ENCODE measurements around the gene VARS2. TPM values are rescaled to one million over a fixed set of nuclear protein-coding genes. Genes with fewer than 3 reads are reported as not detected.
A peak's percentile ranks its signal among the peaks of the same experiment; 100 is the strongest.

Gene VARS2
- total RNA-seq, 1 experiment from 2014 or later: 68.2 TPM

- H3K18ac ChIP-seq (ENCODE audit: insufficient read length, low read depth, low read length): no peak overlapping the region
- no peak overlapping the region for H3K4ac ChIP-seq (ENCODE audit: low read depth, low read length)
- no peak overlapping the region for H4K5ac ChIP-seq (ENCODE audit: insufficient read length, low read depth, low read length)
- Mint-ChIP-seq H3K4me3 (no peak overlapping the region), H3K27ac (peak overlapping the region in 1 of 3 experiments; percentile 80; a peak in 1 of 7 replicates), H3K27me3 (ENCODE audit: low read depth) (no peaks in the 10 kb centered on the region), H3K4me1 (peaks cover 12 to 17% of the 10 kb centered on the region in 2 experiments), H3K36me3 (ENCODE audit: insufficient read depth in 1 of 3, low read depth in 3 of 3) (peaks cover 49 to 91% (median 86%) of the 10 kb centered on the region in 3 experiments), H3K9me3 (no peaks in the 10 kb centered on the region)
- H2BK120ac ChIP-seq (ENCODE audit: low read depth, low read length, poor library complexity, severe bottlenecking): no peak overlapping the region
- no peaks in the 10 kb centered on the region for H3K23me2 ChIP-seq (ENCODE audit: insufficient read length, low read depth, low read length, poor library complexity, severe bottlenecking)
- H3K9me3 ChIP-seq (ENCODE audit: control insufficient read depth, low read depth, low read length): no peaks in the 10 kb centered on the region
- no peak overlapping the region for H4K91ac ChIP-seq (ENCODE audit: insufficient read length, low read depth, low read length)
- H3K4me1 ChIP-seq (ENCODE audit: insufficient read depth, low read length): no peaks in the 10 kb centered on the region
- H3K79me1 ChIP-seq (ENCODE audit: insufficient read depth, low read depth, low read length, poor library complexity, severe bottlenecking): no peaks in the 10 kb centered on the region
- no peak overlapping the region for H2BK15ac ChIP-seq (ENCODE audit: low read depth, low read length)
- H3K27me3 ChIP-seq (ENCODE audit: insufficient read depth, low read length): no peaks in the 10 kb centered on the region
- H3K4me2 ChIP-seq (ENCODE audit: insufficient read depth, insufficient read length, low read length): no peak overlapping the region
- TF ChIP-seq, protein P1, sequence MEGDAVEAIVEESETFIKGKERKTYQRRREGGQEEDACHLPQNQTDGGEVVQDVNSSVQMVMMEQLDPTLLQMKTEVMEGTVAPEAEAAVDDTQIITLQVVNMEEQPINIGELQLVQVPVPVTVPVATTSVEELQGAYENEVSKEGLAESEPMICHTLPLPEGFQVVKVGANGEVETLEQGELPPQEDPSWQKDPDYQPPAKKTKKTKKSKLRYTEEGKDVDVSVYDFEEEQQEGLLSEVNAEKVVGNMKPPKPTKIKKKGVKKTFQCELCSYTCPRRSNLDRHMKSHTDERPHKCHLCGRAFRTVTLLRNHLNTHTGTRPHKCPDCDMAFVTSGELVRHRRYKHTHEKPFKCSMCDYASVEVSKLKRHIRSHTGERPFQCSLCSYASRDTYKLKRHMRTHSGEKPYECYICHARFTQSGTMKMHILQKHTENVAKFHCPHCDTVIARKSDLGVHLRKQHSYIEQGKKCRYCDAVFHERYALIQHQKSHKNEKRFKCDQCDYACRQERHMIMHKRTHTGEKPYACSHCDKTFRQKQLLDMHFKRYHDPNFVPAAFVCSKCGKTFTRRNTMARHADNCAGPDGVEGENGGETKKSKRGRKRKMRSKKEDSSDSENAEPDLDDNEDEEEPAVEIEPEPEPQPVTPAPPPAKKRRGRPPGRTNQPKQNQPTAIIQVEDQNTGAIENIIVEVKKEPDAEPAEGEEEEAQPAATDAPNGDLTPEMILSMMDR (conservative IDR thresholded peaks at IDR 0.05): no peak
- DNase-seq: no peak
- H3K23ac ChIP-seq (ENCODE audit: insufficient read length, low read depth, low read length): no peak overlapping the region
- no CpG with 5 or more reads among the region's 10 CpGs for WGBS (ENCODE audit: extremely low coverage, insufficient read length, low lambda C conversion rate)
- H2AK5ac ChIP-seq (ENCODE audit: insufficient read length, low read length): no peak overlapping the region
- H3T11ph ChIP-seq (ENCODE audit: low read length): no peak overlapping the region
- no peaks in the 10 kb centered on the region for H3K79me2 ChIP-seq (ENCODE audit: insufficient read depth, low read length)
- H2BK5ac ChIP-seq (ENCODE audit: insufficient read length, low read length): no peak overlapping the region
- no peak overlapping the region for H2AFZ ChIP-seq (ENCODE audit: low read length)
- H3K27ac ChIP-seq (ENCODE audit: insufficient read length, low read depth, low read length): no peak overlapping the region
- no peak overlapping the region for H4K8ac ChIP-seq (replicated peaks; ENCODE audit: insufficient read length, low read depth, low read length)
- no peak overlapping the region for H3K14ac ChIP-seq (ENCODE audit: insufficient read depth, low read length)
- H4K20me1 ChIP-seq (ENCODE audit: control insufficient read depth, insufficient read depth, insufficient read length): no peaks in the 10 kb centered on the region
- no peak overlapping the region for H3K56ac ChIP-seq (ENCODE audit: insufficient read length, low read depth, low read length)
- H2BK20ac ChIP-seq (ENCODE audit: low read depth, low read length, poor library complexity, severe bottlenecking): no peak overlapping the region
- H2BK12ac ChIP-seq (ENCODE audit: insufficient read length, low read depth, low read length): no peak overlapping the region
- H3K9ac ChIP-seq (ENCODE audit: extremely low read depth, insufficient read length, low read length): no peak overlapping the region
Measured at GRCh38 chr6:30895343-30895742, 18.7 kb upstream of the VARS2 start.
